GM19324 (cell line): Measurements from ENCODE around the gene ELOB.

Experiments used
- ATAC-seq: cut with Tn5 transposase; IDR thresholded peaks from one replicate; pipeline ENCODE4 v1.9.1; 2021; ENCODE audit warnings: mild to moderate bottlenecking, moderate library complexity; ENCODE audit not compliant: unreplicated experiment, low FRiP score

The ELOB gene

DNA sequence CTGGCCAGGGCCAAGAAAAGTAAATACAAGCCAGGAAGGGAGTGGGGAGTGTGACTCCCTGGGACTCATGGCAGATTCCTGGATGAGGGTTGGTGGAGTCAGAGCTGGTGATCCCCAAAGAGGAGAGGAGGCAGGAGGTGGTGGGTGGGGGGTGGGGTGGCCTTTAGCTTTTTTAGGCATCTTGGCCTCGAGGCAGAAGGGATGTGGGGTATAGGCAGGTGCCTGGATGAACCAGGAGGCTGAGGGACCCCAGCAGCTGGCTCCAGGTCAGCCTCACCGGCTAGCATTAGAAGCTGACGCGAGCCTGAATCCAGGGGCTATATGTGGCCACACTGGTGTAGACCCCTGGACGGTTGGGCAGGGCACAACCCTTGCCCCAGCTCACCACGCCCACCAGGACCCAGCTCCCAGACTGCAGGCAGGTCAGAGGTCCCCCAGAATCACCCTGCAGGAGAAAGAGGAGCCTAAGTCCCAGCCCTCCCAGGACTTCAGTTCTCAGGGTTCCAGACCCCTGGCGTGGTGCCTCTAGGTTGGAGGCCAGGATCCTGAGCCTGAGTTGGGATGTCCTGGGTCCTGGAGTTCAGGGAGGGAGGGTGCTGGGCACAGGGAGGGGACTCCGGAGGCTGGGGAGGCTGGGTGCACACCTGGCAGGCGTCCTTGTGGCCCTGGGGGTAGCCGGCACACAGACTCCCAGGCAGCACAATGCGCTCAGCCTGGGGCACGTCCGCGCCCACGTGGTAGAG lies 7.4 kb upstream of the ELOB start:
- ATAC-seq, result no peak

GRCh38 chr16:2783581-2784357 lies 6.7 kb upstream of the ELOB start:
- ATAC-seq, result no peak

DNA sequence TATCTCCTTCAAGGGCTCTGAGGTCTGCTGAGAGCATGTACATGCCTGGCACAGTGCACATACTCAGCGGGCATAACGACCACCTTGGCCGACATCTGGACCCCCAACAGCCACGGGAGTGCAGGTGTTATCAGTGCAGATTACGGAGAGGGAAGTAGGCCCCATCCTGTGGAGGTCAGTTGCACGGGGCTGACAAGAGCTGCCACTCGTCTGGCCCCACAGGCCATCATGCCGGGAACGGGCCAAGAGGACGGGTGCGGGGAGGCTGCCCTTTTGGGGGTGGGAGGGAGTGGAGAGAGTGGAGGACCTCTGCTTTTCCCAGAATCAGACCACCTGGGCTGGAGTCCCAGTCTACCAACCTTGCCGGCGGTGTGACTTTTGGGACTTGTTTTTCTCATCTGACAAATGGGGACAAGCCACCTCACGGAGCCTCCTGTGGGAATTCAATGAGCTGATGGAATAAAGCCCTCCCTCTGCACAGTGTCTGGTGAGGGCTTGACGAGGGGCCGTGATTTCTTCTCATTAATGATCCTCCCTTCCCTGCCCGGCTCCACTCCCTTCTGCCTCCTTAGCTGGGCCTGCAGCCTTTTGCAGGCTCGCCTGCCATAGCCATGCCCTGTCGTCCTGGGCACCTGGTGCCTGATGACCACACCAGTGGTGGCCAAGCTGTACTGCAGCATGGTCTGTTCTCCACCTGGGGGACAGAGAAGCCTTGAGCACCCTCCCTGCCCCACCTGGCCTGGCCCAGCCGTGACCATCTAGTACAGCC lies 5.7 kb upstream of the ELOB start:
- no peak for ATAC-seq

GRCh38 chr16:2779978-2780898 lies 3.2 kb upstream of the ELOB start:
- no peak for ATAC-seq

DNA sequence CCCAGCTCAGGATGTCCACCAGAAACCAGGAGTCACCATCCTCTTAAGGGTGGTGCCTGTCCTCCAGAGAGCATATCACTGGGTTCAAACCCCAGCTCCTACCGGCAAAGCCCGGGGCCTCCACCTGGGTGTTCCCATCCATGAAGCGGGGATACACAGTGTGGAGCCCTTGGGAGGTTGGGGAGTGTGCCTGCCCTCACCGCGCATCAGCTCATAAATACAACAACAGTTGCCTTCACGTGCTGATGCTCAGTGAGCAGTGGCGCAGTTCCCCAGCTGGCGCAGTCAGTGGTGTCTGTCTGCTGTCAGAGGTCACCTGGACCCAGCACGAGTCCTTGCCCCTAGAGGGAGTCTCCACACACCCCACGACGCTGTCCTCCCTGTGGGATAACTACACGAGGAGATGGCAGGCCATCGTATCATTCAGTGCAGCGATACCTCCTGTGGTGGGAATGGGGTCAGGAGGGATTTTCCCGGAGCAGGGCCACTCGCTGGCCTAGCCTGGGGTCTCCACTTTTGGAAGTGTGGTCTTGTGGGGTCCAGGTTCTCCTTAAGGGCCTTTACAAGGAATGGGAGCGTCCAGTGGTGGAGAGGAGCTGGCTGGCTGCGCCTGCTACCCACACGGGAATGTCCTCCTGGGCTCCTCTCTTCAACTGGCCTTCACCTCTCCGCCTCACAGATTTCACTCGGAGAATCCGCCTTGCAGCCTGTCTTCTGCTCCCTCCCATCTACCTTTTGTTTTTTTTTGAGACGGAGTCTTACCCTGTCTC lies 2.3 kb upstream of the ELOB start:
- ATAC-seq, result no peak

DNA sequence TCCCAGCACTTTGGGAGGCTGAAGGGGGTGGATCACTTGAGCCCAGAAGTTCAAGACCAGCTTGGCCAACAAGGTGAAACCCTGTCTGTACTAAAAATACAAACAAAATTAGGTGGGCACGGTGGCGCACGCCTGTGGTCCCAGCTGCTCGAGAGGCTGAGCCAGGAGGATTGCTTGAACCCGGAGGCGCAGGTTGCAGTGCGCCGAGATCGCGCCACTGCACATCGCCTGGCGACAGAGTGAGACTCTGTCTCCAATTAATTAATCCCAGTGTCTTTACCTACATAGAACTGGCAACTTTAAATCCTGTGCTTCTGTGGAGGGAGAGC lies 1.5 kb upstream of the ELOB start:
- no peak for ATAC-seq

DNA sequence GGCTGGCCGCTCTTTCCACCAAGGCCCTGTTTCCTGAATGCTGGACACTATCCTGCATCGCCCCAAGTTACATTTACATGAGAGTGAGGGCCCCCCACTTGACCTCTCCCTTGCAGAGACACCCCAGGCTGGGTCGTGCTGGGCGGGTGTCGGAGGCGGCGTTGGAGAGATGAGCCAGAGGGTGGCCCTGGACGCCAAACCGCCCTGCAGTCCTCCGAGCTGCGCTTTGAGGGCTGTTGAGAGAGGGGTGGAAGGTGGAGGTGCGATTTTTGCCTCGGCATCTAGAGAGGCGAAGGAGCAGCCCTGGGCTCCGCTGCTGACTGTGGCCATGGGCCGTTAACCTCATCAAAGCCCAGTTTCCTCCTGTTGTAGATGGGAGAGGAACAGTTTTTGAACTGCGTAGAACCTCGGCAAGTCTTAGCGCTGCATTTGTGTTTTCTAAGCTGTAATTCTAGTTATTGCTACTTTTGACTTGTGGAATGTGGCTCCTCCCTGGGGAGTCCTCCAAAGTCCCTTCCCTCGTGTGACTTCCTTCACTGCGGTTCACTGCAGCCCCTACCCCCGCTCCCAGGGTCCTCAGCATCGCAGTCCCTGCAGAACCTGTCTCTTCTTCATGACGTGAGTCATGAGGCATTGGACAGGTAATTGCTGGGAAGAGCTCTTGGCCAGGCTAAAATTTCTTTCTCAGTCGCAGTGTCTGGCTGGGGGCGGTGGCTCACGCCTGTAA lies 986 bp upstream of the ELOB start:
- no peak for ATAC-seq

GRCh38 chr16:2776500-2777139 lies 460 bp downstream of the ELOB start:
- peak; percentile 28 for ATAC-seq

GRCh38 chr16:2775765-2776499 lies 1.1 kb downstream of the ELOB start:
- ATAC-seq, result no peak

DNA sequence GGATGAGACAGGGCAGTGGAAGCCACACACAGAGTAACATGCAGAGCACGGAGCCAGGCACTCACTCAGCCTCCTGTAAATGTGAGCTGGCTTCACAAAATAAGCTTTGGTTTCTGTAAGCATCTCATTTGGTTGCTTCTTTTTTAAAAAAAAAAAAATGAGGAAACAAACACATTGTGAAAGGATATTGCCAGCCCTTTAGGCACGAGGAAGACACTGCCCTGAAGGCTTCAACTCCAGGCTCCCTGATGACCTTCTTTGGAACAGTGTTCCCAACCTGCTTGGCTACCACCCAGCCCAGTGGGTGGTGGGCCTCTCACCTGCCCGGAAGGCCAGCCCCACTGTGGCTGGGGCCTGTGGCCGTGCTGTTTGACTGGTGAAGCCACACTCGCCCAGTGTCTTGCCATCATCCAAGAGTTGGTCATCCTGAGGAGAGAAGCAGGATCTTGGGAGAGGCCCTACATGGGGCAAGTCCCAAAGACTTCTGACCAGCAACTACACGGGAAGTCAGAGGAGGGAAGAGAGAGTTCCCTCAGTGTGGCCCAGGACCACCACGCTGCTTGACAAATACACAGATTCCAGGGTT lies 1.9 kb downstream of the ELOB start:
- no peak for ATAC-seq

DNA sequence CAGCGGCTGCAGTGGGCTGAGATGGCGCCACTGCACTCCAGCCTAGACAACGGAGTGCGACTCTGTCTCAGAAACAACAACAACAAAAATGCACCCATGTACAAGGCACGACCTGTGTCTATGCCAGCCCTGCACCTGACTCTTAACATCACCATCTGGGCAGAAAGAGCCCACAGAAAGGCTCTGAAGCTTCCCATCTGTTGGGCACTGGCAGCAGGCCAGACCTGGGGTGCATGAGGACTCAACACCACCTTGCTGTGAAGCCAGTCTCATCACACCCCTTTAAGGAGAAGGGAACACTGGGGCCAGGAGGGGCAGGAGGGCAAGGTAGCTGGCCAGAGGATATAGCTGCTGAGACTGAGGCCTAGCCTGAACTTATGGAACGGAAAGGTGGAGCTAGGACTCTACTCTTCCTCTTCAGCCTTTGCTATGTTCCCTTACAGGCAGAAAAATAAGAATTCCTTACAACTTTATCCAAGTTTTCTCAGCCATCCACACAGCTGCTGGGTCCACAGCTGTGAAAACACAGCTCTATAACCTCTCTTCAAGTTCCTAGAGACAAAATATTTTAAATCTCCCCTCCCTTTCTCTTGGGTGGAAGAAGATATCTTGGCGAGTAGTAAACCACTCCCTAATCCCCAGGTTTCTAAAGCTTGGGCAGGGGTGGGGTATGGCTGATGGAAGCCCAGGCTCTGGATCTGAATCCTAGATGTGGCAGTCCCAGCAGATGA lies 2.8 kb downstream of the ELOB start:
- no peak for ATAC-seq

DNA sequence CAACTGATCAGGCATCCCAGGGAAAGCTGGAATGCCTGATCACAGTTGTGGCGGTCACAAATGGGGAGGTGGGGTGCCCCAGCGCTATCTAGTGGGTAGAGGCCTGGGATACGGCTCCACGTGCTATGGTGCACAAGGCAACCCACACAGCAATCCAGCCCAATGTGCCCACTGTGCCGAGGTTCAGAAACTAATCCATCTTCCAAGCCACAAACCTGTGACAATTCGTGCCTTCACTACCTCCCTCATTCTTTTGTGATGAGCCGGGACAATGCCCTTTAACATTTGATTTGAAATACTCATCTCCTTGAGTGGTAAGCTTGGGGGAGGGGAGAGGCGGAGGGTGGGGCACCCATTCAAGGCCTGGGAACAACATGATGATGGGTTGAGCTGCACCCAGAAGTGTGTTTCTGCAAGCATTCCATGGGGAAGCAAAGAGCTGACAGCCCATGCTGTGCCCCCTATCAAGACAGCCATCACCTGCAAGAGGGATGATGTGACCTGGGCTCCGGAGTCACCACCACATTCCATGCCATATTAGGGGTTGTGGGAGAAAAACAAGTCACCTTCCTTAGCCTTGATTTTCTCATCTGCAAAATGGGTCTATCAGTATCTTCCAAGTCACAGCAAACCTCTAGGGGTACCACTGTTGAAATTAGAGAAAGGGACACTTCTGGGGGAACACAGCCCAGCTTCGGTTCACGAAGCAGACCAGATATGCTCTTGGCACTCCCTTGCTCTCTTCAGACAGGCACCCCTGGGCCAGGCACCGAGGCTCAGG lies 3.7 kb downstream of the ELOB start:
- ATAC-seq, result no peak

DNA sequence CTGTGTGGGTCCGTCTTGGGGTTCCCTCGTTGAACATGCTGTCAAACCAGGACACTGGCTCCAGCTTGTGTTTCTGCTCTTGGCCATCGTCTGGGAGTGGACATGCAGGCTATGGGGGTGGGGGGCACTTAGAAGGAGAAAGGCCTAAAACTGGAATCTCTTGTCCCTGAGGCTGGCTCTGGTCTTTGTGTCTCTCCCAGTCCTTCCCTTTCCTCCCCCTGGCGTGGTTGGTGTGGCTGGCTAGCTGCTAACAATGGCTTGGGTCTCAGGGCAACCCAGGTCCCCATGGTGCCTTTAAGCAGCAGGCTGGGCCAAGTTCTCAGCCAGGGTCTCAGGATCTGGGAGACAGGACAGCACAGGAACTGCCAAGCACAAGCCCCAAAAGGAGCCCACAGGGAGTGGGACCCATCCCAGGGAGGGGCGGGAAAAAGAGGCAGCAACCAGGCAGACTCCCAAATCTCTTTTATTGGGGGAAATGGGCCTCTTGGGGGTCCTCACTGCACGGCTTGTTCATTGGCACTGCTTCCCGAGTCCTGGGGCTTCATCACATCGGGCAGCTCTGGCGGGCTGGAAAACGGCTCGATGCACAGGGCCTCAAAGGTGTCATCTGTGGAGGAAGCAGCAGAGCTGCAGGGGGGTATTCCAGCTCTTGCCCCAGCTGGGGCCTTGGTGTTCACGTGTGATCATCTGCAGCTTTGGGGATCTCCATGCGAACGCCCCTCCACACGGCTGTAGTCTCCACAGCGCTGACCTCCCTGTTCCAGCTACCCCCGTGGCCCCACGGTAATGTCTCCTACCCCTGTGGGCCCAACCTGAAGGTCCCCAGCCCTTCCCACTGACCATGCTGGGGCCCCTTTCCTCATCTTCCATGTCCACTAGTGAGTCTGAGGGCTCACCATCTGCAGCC lies 5.3 kb downstream of the ELOB start:
- ATAC-seq, result no peak

DNA sequence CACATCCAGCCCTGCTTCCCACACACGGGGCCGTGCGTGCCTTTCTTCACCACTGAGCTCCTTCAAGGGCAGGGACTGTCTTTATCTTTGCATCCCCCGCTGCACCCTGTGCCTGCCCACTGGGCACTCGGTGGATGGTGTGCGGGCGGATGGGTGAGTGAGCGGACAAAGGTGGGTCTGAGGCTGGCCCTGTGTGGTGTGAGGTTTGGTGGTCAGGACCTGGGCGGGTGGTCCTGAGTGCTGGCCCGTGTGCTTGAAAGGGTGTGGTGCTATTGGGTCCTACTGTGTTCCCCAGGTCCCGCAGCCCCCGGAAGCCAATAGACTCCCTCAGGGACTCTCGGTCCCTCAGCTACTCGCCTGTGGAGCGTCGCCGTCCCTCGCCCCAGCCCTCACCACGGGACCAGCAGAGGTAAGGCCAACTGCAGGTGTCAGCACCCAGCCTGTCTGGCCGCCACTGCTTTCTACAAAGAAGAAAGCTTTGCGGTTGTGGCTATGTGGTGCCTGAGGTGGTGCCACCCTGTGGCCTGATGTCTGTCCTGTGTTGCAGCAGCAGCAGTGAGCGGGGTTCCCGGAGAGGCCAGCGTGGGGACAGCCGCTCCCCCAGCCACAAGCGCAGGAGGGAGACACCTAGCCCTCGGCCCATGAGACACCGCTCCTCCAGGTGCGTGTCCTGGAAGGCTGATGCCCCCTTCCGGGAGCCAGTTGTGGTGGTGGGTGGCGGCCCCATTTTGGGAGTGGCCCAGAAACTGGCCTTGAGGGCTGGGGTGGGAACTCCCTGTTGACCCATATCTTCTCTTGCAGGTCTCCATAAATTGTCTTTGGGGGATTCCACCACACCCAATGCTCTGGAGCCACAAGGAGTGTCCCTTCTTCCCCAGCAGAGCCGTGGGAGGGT lies 6.8 kb downstream of the ELOB start:
- no peak for ATAC-seq
